ENCODE data around the gene FCHO2.
"Not testable (repeated sequence)": the region's sequence is repeated elsewhere in the genome, so short reads cannot be mapped to it uniquely, and the experiment has no call there.

Gene FCHO2

GRCh38 chr5:72956324-72957140 is 691 bp downstream of the FCHO2 start:
- peak in 41 of 51 donors; percentile 9 to 76 (median 47) for DNase-seq

GRCh38 chr5:72957337-72957736 is 1.5 kb downstream of the FCHO2 start:
- no peak for DNase-seq

- DNase-seq: no peak
These were observed 3.4 kb downstream of the FCHO2 start for GRCh38 chr5:72959257-72959656.

GRCh38 chr5:72974481-72974880 is 18.6 kb downstream of the FCHO2 start:
- not testable (repeated sequence) for DNase-seq

- DNase-seq: not testable (repeated sequence)
These were observed 21.0 kb downstream of the FCHO2 start for GRCh38 chr5:72976810-72977209.

GRCh38 chr5:72985719-72986118 is 29.9 kb downstream of the FCHO2 start:
- no peak for DNase-seq

- no peak for DNase-seq
These were observed 32.9 kb downstream of the FCHO2 start for GRCh38 chr5:72988769-72989168.

GRCh38 chr5:72991394-72991793 is 35.6 kb downstream of the FCHO2 start:
- DNase-seq: no peak

- no peak for DNase-seq
These were observed 38.7 kb downstream of the FCHO2 start for GRCh38 chr5:72994578-72994977.

- no peak for DNase-seq
These were observed 40.8 kb downstream of the FCHO2 start for GRCh38 chr5:72996632-72997031.

GRCh38 chr5:72999916-73000315 is 44.1 kb downstream of the FCHO2 start:
- no peak for DNase-seq

- DNase-seq: no peak
These were observed 50.0 kb downstream of the FCHO2 start for GRCh38 chr5:73005886-73006285.

GRCh38 chr5:73007051-73007450 is 51.2 kb downstream of the FCHO2 start:
- DNase-seq: no peak

- DNase-seq: no peak
These were observed 53.0 kb downstream of the FCHO2 start for GRCh38 chr5:73008831-73009230.

- DNase-seq: not testable (repeated sequence)
These were observed 55.8 kb downstream of the FCHO2 start for GRCh38 chr5:73011612-73012011.

- DNase-seq: no peak
These were observed 63.1 kb downstream of the FCHO2 start for GRCh38 chr5:73018892-73019291.

- no peak for DNase-seq
These were observed 63.9 kb downstream of the FCHO2 start for GRCh38 chr5:73019766-73020165.

GRCh38 chr5:73022471-73023169 is 66.8 kb downstream of the FCHO2 start:
- DNase-seq: no peak

GRCh38 chr5:73024946-73025544 is 69.2 kb downstream of the FCHO2 start:
- not testable (repeated sequence) for DNase-seq

GRCh38 chr5:73027361-73027760 is 71.5 kb downstream of the FCHO2 start:
- no peak for DNase-seq

GRCh38 chr5:73027816-73028215 is 72.0 kb downstream of the FCHO2 start:
- no peak for DNase-seq

- no peak for DNase-seq
These were observed 73.3 kb downstream of the FCHO2 start for GRCh38 chr5:73028991-73029595.
